IPS-11a (cell line): ENCODE data around the gene KIF5A.

Experiments
- H3K4me3 ChIP-seq: one replicate; pipeline ENCODE4 v1.5.1; 2013; ENCODE audit warnings: low read depth, low read length, control low read depth

KIF5A gene

GRCh38 chr12:57628280-57629191 is 78.7 kb downstream of the KIF5A start:
- H3K4me3 ChIP-seq = no peak overlapping the region

GRCh38 chr12:57629897-57630471 is 80.1 kb downstream of the KIF5A start:
- no peak overlapping the region for H3K4me3 ChIP-seq

GRCh38 chr12:57630891-57631433 is 81.1 kb downstream of the KIF5A start:
- H3K4me3 ChIP-seq = no peak overlapping the region

GRCh38 chr12:57631566-57632072 is 81.8 kb downstream of the KIF5A start:
- H3K4me3 ChIP-seq = peak overlapping the region; percentile 44

- H3K4me3 ChIP-seq = peak overlapping the region; percentile 44
Observed at GRCh38 chr12:57632073-57632957, 82.5 kb downstream of the KIF5A start.

- H3K4me3 ChIP-seq = peak within 1 kb of the TSS; percentile 44
Observed at GRCh38 chr12:57632958-57633840, 83.4 kb downstream of the KIF5A start, which contains the start of gene B4GALNT1. B4GALNT1 (minus strand) TSS chr12:57633201; CDS start chr12:57632132, 1,069 bp downstream.
